ENCODE measurements around the gene PKDCC. TPM values are rescaled to one million over a fixed set of nuclear protein-coding genes. Genes with fewer than 3 reads are reported as not detected.

Gene PKDCC
- total and polyA plus RNA-seq, 10 of the 15 experiments (the other 5 are each of a cell fraction or from before 2014, with no cell fraction given) = 0.13 to 10.2 (median 2.3) TPM

GRCh38 chr2:42068571-42069178 lies 20.9 kb downstream of the PKDCC start:
- no peak for ATAC-seq
- Histone ChIP-seq H3K9me3 (replicated peaks; ENCODE audit: control insufficient read depth, insufficient read depth, low read length) (no peaks in the 10 kb centered on the region), H3K36me3 (ENCODE audit: control insufficient read depth in 2 of 2, insufficient read depth in 2 of 2, low read length in 1 of 2) (no peaks in the 10 kb centered on the region), H3K4me2 (ENCODE audit: control insufficient read depth, insufficient read depth) (no peak overlapping the region), H4K20me1 (ENCODE audit: control insufficient read depth, insufficient read depth) (no peaks in the 10 kb centered on the region), H3K4me1 (ENCODE audit: control insufficient read depth, insufficient read depth, low read length) (no peaks in the 10 kb centered on the region), H3K79me2 (ENCODE audit: control insufficient read depth, insufficient read depth, low read length) (no peaks in the 10 kb centered on the region), H2AFZ (ENCODE audit: control insufficient read depth, low read depth, low read length) (no peak overlapping the region), H3K4me3 (no peak overlapping the region), H3K27me3 (replicated peaks in 1 of 2; ENCODE audit: control insufficient read depth in 2 of 2, insufficient read depth in 2 of 2, low read length in 1 of 2) (peaks cover 0 to 3% of the 10 kb centered on the region in 2 experiments; a peak in 3 of 4 replicates), H3K9ac (ENCODE audit: control insufficient read depth, insufficient read depth, low read length) (no peak overlapping the region), H3K27ac (ENCODE audit: control insufficient read depth, insufficient read depth) (no peak overlapping the region)
- SMC1A ChIA-PET (ENCODE audit: uncharacterized antibody, unreplicated experiment) = no interaction called here
- TF ChIP-seq POLR2AphosphoS5 (IDR thresholded peaks at IDR 0.05; ENCODE audit: low read length) (no peak), FOS (IDR thresholded peaks at IDR 0.05; ENCODE audit: borderline replicate concordance, extremely low read depth, insufficient read length) (no peak), GABPA (IDR thresholded peaks at IDR 0.05; ENCODE audit: low read depth) (no peak), KLF5 (IDR thresholded peaks at IDR 0.05; ENCODE audit: partially characterized antibody) (no peak), SREBF1 (IDR thresholded peaks at IDR 0.05; ENCODE audit: low read length) (no peak), E4F1 (IDR thresholded peaks at IDR 0.05; ENCODE audit: borderline replicate concordance, partially characterized antibody) (no peak), ZZZ3 (IDR thresholded peaks at IDR 0.05; ENCODE audit: control insufficient read depth, insufficient read length, low read depth) (no peak)
- RAD21 ChIA-PET (ENCODE audit: unreplicated experiment) = no interaction called here
- no TSS peak for BruUV-seq (replicated peaks)
- intact Hi-C loops (cut with micrococcal nuclease; ENCODE audit: unreplicated experiment) (no loop called here), in situ Hi-C loops (cut with MboI) (no loop called here)
- POLR2A ChIA-PET = no interaction called here
- DNase-seq (ENCODE audit: low read depth, low spot score) = no peak
- WGBS (ENCODE audit: insufficient coverage, insufficient replicate concordance, low lambda C conversion rate, missing lambda C conversion rate) = 33% methylated on average over 13 of the region's 13 CpGs
- CTCF ChIA-PET = interaction anchor here (1.5 to 1.8 kb wide), 2 partner anchors 18 to 201 kb away, joined by 4 to 6 read pairs; no protein-coding TSS in a partner anchor
- no peak for FAIRE-seq
